Measurements from ENCODE around the gene TCHP. TPM values are rescaled to one million over a fixed set of nuclear protein-coding genes. Genes with fewer than 3 reads are reported as not detected.
A peak's percentile ranks its signal among the peaks of the same experiment; 100 is the strongest.
"Not testable (repeated sequence)": the region's sequence is repeated elsewhere in the genome, so short reads cannot be mapped to it uniquely, and the experiment has no call there.

The TCHP gene
- total RNA-seq, 1 donor from 2014 or later: 20.6 TPM

DNA sequence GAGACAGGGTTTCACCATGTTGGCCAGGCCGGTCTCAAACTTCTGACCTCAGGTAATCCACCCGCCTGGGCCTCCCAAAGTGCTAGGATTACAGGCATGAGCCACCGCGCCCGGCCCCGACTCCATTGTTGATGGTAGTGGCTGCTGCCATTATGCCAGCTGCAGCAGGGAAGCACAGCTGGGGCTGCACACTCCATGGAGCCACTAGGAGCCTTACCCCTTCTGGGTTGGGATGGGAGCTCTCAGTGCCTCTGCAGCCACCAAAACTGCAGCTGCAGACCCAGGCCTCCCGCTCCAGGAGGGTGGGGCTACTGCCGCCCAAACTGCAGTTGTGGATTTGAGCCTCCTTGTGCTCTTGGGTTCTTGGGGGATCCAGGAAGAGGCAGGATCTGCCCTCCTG lies 25.9 kb downstream of the TCHP start:
- H3K27me3 Mint-ChIP-seq: no peaks in the 10 kb centered on the region
- TF ChIP-seq, protein P1, sequence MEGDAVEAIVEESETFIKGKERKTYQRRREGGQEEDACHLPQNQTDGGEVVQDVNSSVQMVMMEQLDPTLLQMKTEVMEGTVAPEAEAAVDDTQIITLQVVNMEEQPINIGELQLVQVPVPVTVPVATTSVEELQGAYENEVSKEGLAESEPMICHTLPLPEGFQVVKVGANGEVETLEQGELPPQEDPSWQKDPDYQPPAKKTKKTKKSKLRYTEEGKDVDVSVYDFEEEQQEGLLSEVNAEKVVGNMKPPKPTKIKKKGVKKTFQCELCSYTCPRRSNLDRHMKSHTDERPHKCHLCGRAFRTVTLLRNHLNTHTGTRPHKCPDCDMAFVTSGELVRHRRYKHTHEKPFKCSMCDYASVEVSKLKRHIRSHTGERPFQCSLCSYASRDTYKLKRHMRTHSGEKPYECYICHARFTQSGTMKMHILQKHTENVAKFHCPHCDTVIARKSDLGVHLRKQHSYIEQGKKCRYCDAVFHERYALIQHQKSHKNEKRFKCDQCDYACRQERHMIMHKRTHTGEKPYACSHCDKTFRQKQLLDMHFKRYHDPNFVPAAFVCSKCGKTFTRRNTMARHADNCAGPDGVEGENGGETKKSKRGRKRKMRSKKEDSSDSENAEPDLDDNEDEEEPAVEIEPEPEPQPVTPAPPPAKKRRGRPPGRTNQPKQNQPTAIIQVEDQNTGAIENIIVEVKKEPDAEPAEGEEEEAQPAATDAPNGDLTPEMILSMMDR (IDR thresholded peaks at IDR 0.05; ENCODE audit: unreplicated experiment): no peak
- H3K4me3 Mint-ChIP-seq (ENCODE audit: low read depth): no peak overlapping the region
- no peaks in the 10 kb centered on the region for H3K9me3 Mint-ChIP-seq (ENCODE audit: low read depth)
- no peak overlapping the region for H3K27ac Mint-ChIP-seq
- H3K4me1 Mint-ChIP-seq (ENCODE audit: low read depth): peaks cover 14% of the 10 kb centered on the region
- H3K36me3 Mint-ChIP-seq (ENCODE audit: insufficient read depth): peaks cover 7% of the 10 kb centered on the region
- DNase-seq (ENCODE audit: low spot score, unreplicated experiment): no peak

DNA sequence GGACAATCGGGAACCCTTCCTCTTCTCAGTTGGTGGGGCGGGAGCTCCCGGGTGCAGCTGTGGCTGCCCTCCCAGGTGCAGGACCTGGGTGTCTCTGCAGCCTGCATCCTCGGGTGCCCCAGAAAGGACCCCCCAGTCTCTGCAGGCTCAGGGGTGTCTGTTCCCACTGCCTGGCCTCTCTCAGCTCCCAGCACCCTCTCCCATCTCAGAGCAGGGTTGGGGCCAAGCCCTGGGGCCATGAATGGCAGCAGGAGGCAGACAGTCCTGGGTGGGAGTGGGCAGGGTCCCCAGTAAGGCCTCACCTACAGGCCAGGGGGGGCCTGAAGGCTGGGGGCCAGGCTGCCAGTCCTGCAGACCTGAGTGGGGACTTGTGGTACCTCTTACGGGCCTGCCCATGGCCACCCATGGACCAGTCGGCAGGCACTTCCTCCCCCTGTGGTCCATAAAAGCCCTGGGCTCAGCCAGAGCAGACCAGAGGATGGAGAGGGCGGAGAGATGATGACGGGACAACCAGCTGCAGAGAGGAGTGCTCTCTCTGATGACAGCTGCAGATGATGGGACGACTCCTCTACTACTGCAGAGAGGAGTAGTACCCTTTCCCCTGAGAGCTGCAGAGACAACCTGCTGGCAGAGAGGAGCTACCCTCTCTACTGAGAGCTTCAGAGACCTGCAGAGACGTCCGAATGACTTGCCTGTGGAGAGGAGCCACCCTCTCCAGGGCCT lies 26.6 kb downstream of the TCHP start:
- TF ChIP-seq, protein P1 (IDR thresholded peaks at IDR 0.05; ENCODE audit: unreplicated experiment): no peak
- no peak overlapping the region for H3K27ac Mint-ChIP-seq
- H3K4me3 Mint-ChIP-seq (ENCODE audit: low read depth): no peak overlapping the region
- H3K4me1 Mint-ChIP-seq (ENCODE audit: low read depth): peaks cover 14% of the 10 kb centered on the region
- H3K36me3 Mint-ChIP-seq (ENCODE audit: insufficient read depth): peaks cover 7% of the 10 kb centered on the region
- no peak for DNase-seq (ENCODE audit: low spot score, unreplicated experiment)
- no peaks in the 10 kb centered on the region for H3K9me3 Mint-ChIP-seq (ENCODE audit: low read depth)
- H3K27me3 Mint-ChIP-seq: no peaks in the 10 kb centered on the region

DNA sequence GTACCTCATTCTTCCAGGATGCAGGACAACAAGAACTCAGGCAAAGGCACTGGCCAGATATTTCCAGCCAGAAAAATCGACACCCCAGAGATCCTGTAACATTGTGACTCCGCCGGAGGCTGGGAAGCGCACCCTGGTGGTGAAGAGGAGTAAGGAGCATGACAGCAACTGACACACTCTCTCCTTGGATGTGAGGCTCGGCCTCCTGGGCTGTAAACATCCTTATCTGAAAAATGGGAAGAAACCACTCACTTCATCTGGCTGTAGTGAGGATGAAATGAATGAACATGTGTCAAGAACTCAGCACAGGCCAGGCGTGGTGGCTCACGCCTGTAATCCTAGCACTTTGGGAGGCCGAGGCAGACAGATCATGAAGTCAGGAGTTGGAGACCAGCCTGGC lies 27.5 kb downstream of the TCHP start:
- DNase-seq (ENCODE audit: low spot score, unreplicated experiment): no peak
- H3K27me3 Mint-ChIP-seq: no peaks in the 10 kb centered on the region
- peak overlapping the region; percentile 34 for H3K27ac Mint-ChIP-seq
- H3K9me3 Mint-ChIP-seq (ENCODE audit: low read depth): no peaks in the 10 kb centered on the region
- peaks cover 14% of the 10 kb centered on the region for H3K4me1 Mint-ChIP-seq (ENCODE audit: low read depth)
- no peak overlapping the region for H3K4me3 Mint-ChIP-seq (ENCODE audit: low read depth)
- TF ChIP-seq, protein P1 (IDR thresholded peaks at IDR 0.05; ENCODE audit: unreplicated experiment): peak; percentile 57
- H3K36me3 Mint-ChIP-seq (ENCODE audit: insufficient read depth): peaks cover 11% of the 10 kb centered on the region

DNA sequence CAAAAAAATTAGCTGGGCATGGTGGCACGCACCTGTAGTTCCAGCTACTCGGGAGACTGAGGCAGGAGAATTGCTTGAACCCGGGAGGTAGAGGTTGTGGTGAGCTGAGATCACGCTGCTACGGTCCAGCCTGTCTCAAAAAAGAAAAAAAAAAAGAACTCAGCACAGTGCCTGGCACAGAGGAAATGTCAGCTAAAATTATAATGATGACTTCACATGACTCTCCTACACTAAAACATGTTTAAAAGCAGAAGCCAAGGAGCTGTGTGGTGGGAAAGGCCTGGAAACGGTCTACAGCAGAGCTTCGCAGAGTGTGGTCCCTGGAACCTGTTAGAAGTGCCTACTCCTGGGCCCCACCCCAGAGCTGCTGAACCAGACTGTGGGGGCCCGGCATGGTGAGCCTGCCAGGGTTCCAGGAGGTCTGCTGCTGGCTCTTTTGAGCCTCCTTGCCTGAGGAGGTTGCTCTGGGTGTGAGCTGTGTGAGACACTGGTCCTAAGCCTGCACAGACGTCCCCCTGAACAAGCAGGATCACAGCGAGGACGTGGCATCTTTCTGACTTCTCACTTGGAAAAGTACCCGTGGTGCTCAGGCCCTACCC lies 28.1 kb downstream of the TCHP start:
- no peak for DNase-seq (ENCODE audit: low spot score, unreplicated experiment)
- H3K4me3 Mint-ChIP-seq (ENCODE audit: low read depth): no peak overlapping the region
- H3K9me3 Mint-ChIP-seq (ENCODE audit: low read depth): no peaks in the 10 kb centered on the region
- TF ChIP-seq, protein P1 (IDR thresholded peaks at IDR 0.05; ENCODE audit: unreplicated experiment): no peak
- no peak overlapping the region for H3K27ac Mint-ChIP-seq
- no peaks in the 10 kb centered on the region for H3K27me3 Mint-ChIP-seq
- H3K36me3 Mint-ChIP-seq (ENCODE audit: insufficient read depth): peaks cover 14% of the 10 kb centered on the region
- H3K4me1 Mint-ChIP-seq (ENCODE audit: low read depth): peaks cover 14% of the 10 kb centered on the region

DNA sequence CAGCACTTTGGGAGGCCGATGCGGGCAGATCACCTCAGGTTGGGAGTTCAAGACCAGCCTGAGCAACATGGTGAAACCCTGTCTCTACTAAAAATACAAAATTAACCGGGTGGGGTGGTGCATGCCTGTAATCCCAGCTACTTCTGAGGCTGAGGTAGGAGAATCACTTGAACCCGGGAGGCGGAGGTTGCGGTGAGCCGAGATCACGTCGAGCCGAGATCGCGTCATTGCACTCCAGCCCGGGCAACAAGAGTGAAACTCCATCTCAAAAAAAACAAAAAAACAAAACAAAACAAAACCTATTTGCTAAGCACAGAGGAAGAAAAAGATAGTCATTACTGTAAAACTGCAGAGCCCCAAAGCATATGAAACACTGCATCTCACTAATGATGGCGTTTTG lies 29.3 kb downstream of the TCHP start:
- H3K27ac Mint-ChIP-seq; H3K27me3 Mint-ChIP-seq; H3K4me3 Mint-ChIP-seq (ENCODE audit: low read depth); DNase-seq (ENCODE audit: low spot score, unreplicated experiment); H3K9me3 Mint-ChIP-seq (ENCODE audit: low read depth): not testable (repeated sequence)
- H3K36me3 Mint-ChIP-seq (ENCODE audit: insufficient read depth): peaks cover 20% of the 10 kb centered on the region
- peaks cover 14% of the 10 kb centered on the region for H3K4me1 Mint-ChIP-seq (ENCODE audit: low read depth)

All from progenitor cell of endocrine pancreas (in vitro differentiated cells).